CD4-positive, alpha-beta T cell treated with Interleukin-2 at 100 ng/mL for 4 hours (primary cell): ENCODE results near the gene BMP10.
A peak's percentile ranks its signal among the peaks of the same experiment; 100 is the strongest.

Experiments
- DNase-seq: peaks from one replicate; pipeline ENCODE4 v3.0.0-alpha.2; 2020; ENCODE audit warnings: low spot score

BMP10 gene

DNA sequence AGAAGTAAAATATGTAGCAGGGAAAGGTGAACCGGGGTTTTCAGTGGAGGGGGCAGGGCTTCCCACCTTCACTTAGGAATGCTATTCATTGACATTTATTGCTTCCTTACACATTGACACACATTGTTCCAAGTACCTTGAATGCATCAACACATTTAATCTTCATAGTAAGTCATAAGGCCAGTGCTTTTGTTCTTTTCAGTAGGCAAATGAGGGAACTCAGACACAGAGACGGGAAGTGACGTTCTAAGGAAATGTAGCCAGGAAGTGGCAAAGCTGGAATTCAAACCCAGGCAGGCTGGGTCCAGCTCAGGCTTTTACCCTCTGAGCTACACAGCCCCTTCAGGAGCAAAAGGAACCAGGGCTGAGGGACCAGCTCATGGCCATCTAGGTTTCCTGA, 20.7 kb downstream of the BMP10 start:
- no peak for DNase-seq

DNA sequence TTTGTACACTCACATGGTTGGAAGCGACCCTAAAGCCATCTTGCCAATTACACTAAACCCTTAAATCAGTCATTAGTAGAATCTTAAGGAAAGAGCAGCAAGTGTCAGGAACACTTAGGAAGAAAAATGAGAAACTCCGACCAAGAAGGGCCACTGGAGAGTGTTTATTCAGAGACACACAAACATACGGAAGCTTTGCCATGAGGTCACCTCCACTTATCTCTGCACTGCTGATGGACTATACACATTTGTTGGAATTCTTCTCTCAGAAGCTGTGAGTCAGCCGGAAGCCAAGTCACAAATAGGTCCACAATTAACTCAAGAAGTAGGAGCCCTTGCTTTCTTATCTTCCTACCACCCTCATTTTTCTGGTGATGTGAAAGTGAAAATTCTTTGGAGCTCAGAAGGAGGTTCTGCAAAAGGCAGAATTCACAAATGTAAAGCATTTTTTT, 21.6 kb downstream of the BMP10 start:
- no peak for DNase-seq

DNA sequence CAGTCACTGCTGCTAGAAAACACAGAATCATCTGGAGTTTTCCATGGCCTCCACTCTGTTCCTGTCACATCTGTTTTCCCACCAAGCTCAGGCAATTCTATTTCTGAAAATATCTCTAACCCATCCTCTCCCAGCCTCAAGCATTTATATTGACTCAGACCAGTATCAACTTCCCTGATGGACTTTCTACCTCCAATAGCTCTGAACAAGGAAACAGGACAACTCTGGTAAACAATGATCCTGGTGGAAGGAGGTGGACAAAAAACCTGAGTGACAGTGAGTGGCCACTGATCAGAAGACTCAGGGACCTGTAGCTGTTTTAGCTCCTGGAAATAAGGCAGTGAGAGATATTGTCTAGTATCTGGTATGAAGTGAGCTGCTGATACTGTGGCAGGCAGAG, 23.4 kb downstream of the BMP10 start:
- no peak for DNase-seq

DNA sequence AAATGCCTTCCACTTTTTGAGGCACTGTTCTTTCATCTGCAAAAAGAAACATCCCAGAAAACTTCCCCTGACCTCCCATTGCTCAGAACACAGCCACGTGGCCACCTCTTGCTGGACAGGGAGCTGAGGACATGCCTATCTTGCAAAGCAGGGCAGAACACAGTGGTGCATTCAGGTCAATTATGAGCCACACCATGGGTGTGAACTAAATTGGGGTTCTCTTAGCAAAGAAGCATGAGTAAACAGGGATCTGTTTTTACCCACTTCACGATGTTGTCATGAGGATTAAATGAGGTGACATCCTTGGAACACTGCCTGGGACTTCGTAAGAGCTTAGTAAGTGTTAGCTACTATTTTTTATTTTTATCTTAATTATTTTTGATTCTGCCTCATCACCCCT, 25.1 kb downstream of the BMP10 start:
- DNase-seq, result no peak

DNA sequence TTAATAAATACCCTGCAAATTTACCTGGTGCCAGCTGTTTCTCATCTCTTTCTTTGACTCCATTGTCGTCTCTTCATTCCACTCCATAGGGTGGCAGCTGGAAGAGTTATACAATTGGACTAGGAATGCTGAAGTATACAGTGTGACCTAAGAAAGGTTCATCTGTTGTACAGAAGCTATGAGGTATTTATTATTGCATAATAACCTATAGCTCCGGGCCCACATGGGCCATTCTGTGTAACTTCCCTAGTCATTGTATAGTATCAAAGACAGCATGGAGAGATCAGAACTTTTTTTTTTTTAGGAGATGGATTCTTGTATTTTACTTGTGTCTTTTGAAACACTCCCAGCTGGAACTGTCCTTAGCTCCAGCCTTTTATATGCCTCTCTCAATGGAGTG, 26.2 kb downstream of the BMP10 start:
- no peak for DNase-seq

DNA sequence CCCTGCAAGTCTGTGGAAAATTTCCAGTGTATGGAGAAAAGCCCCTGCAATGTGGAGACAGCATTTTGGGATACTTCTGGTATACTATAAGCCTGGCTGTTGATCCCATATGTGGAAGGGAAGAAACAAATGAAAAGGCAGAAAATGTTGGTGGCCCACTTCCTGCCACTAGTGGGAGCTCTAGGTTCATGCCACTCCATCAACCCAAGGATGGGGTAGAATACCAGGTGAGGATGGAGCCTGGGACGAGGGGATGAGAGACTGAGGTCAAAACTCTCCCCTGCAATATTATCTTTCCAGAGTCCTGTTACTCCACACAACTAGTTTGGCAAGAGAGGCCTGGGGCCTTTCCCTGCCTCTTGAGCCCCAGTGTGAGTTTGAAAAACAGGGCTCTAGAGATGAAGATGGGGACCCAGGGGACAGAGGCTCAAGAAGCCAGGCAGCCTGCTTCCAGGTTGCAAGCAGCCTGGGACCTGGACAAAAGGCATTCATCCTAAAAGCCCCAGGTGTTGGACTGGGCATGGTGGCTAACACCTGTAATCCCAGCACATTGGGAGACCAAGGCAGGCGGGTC, 31.9 kb downstream of the BMP10 start:
- DNase-seq, result peak; percentile 37

DNA sequence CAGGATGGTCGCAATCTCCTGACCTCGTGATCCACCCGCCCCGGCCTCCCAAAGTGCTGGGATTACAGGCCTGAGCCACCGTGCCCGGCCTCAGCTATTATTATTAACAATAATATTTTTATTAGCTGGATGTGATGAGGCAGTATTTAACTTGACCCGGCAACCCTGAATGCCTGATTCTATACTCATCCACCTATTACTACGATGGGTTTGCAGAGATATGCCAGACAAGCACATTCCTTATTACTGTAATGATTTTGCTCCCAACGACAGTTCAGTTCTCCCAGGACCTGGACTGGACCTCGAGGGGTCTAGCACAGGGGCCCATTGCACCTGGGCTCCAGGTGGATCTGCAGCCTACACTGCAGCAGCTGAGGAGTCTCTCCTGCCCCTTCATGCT, 32.6 kb downstream of the BMP10 start:
- no peak for DNase-seq

DNA sequence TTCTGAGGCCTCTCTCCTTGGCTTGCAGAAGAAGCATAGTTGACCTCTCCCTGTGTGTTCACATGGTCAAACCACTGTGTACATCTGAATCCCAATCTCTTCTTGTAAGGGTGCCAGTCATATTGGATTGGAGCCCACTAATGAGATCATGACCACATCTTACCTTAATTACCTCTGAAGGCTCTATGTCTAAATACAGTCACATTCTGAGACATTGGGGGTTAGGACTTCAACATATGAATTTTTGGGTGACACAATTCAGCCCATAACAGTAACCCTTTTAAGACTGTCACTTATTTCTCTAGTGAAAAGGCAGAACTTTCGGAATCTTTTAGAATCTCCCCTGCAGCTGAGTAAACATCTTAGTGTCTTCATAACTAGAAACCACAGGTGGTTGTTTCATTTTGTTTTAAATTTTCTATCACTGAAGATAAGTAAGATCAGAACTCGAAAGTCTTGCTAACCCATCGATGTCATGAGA, 33.3 kb downstream of the BMP10 start:
- DNase-seq, result no peak

DNA sequence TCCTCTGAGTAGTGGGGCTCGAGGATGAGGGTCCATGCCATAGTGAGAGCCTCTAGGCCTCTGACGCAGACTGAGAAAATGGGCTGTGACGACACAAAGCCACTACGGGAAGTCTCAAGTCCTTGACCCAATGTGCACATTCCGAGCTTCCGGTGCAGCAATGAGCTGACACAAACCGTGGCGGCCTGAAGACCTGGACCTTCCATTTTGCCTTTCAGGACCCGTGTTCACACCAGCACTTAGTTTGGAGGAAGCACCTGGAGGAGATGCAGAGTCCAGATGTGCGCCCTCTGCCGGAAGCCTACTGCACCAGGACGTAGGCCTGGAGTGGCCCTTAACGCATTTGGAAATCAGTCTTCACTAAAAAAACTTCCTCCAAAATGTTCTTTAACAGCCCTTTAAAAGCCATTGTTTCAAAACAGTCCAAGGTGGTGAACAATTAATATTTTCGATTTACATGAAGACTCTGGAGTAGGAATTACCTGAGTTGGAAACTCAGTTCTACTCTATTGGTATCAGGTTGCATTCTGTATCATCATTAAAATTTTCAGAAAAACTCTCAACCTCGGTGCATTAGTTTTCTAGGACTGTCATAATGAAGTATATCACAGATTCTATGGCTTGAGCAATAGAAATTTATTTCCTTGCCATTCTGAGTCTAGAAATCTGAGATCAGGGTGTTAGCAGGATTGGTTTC, 33.9 kb downstream of the BMP10 start:
- DNase-seq, result peak; percentile 72

DNA sequence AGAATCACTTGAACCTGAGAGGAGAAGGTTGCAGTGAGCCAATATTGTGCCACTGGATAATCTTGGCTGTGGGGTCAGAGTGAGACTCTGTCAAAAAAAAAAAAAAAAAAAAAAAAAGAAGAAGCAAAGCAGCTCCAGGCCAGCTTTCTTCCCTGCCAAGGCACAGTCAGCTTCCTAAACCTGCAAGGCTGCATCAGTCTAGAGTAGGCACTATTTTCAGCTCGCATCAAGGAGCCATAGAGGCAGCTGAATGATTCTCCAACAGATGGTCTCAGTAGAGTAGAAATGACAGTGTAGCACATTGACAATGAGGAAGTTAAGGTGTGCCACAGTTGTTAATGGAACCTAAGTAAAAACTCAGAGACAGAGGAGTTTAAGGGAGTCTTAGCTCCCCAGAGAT, 35.6 kb downstream of the BMP10 start:
- no peak for DNase-seq

DNA sequence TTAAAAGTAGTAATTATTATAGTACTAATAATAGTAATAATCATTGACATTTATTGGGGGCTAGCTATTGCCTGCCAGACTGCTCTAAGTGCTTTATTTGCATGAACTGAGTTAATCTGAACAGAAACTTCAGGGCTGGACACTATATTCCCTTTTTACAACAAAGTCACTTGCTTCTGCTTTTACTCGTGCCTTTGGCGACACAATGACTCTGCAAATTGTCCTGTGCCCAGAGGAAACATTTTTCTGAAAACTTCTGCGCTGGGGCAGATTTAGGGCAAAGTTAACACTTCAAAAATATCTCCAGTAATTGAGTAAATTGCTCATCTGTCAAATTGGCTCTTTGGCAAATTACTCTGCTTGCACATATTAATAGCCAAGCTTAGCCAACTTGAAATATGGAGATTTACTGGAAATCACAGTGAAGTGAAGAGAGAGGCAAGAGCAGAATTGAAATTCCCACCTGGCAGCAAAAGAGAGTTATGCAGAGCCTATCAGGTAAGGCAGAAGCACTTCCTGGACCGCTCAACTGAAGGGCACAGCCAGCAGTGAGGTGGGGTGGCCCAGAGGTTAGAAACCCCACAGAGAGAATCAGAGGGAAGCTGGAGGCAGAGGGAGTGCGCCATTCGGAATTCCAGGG, 36.3 kb downstream of the BMP10 start:
- DNase-seq, result no peak

DNA sequence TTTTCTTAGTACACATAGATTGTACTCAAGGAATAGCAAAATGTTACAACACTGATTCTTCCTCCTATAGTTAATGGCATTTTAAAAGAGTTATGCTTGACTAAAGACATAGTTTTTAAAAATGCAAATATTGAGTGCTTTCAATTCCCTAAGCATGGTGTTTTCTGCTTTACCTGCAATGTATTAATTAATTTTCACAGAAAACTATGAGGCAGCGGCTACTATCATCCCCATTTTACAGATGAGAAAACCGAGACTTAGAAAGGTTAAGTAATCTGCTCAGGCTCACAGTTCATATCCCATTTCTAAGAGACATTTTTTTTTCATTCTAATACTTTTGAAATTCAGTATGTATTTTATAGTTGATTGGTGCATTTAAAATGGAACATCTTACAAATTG, 38.0 kb downstream of the BMP10 start:
- no peak for DNase-seq

DNA sequence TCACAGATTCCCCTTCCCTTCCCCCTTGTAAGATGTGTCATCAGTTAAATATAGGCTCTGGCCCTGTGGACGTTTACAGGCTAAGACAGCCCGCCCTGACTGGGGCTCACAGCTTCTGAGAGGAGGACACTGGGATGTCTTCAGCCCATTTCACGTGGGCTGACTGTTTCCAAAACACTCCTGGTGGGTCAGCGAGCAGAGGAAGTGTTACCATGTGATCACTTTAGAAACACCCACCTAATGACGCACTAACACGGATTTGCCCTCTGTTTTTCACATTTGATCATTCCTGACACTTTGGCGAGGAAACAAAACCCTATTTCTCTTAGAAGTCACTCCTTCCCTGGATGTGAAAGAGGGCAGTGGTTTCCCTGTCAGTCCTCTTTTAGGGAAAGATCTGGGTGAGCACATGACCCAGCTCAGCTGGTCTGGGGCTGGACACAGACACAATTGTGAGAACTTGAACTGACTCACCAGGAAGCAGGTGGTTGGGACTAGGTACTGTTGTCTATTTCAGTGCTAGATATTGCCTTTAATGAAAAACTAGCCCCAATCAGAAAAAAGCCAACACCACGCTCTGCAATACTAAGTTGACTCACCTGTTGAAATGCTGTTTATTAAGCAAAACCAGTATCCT, 38.8 kb downstream of the BMP10 start:
- DNase-seq, result peak; percentile 47

DNA sequence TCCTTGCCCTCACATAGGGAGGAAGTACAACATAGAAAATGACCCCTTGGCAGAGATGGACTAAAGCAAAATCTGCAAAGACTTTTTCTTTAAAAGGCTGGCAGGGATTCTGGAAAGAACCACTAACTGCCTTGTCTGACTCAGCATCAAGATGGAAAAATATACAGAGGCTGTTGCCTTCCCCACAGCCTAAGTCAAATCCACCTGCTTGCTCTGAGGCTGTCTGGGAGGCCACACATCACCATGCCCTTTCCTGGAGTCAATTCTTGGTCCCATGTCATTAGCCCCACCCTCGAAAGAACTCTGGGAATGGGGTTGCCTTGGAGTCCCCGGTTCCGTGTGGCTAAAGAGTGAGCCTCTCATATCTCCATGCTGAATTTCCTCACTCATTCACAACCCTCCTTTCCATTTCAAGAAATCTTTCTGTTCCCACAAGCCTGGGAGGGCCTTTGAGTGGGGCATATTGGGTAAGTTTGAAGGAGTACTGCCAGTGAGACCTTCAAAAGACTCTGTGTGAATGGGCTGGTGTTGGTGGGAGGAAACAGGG, 39.4 kb downstream of the BMP10 start:
- DNase-seq, result no peak

DNA sequence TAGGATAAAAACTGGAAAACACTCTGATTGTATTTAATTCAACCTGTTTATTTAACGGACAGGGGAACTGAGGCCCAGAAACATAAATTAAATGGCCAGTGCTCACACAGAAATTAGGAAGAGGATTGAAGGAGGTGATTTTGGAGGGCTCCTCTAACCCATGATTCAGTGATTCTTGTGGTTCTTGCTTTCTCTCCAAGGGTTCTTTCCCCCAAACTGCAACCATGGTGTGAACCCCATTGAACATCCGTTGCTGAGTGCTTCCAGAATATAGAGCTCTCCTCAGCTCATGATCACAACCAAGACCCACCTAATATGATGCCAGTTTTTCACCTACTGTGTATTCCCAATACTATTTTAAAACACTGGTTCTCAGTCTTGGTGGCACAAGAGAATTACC, 41.4 kb downstream of the BMP10 start:
- DNase-seq, result peak; percentile 11

DNA sequence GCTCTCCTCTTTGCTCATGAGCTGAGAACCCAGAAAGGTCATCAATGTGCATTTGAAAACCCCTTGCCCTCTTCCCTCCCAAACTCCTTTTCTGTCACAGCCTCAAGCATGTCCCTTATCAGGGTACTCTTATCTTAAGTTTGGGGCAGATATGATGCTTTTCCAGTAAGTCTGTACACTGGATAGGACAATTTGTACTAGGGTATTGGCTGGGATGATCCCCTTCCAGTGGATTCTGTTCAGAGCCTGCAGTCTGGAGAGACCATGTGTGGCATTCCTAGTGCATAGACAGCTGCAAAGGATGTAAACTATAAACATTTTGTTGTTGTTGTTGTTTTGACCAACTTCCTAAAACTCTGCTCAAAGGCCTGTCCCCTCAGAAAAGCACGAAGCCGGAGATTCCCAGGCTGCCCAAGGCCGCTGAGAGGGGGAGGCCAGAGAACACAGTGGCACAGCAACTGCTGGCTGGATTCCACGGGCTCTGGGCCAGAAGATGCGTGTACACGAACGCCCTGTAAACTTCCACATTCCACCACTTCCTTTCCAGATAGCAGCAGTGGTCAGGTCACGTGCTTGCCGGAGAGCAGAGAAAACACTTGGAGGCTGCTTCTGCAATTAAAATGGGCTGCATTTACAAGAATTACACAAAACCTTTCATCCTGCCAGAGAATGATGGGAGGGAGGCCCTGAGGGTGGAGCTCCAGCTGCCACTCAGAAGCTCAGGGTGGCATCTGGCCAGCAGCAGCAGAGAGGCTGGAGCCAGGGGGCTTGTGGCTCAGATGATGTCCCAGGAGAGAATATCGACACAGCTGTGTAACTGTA, 42.1 kb downstream of the BMP10 start:
- DNase-seq, result peak; percentile 73

DNA sequence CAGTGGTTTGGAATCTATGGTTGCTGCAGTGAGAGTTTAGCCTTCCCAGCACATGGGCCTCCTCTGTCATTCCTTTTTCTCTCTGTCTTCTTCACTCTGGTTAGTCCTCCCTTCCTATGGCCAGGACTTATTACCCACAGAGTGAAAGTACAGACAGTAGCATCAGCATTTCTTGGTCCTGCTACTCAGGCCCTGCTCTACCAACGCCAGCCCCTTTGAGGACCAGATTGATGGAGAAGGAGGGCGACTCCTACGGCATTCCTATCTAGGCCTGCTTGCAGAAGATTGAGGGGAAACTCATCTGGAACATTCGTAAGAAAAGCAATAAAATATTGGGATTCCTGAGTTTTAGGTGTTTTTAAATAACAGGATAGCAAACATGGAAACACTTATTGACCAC, 43.5 kb downstream of the BMP10 start:
- no peak for DNase-seq

DNA sequence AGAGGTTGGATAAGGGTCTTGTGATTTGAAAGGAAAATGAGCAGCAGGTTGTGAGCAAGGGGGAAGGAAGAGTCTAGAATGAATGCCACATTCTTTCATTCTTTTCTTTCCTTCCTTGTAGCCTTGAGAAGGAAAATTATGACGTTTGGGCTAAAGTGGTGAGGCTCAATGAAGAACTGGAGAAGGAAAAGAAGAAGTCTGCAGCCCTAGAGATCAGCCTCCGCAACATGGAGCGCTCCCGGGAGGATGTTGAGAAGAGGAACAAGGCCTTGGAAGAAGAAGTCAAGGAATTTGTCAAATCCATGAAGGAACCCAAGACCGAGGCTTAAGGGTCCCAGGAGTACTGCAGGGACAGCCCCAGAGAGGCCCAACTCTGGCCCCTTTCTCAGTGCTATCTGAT, 45.3 kb downstream of the BMP10 start:
- no peak for DNase-seq

DNA sequence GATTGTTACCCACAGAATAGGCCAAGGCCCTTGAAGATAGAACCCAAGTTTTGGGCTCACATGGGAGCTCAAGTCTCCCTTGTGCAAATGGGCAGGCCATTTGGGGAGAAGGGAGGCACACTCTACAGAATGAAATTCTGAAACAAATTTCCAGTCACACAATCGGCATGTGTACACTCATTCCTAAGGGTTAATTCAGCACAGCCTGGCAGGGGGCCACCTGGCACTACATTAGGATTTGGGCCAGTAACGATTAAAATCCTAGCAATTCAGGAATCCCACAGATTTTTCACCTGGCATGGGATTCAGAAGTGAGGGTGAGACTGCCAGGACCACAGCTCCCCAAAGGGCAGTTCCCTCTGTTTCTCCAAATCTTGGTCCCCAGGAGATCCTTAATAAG, 46.4 kb downstream of the BMP10 start:
- DNase-seq, result no peak

DNA sequence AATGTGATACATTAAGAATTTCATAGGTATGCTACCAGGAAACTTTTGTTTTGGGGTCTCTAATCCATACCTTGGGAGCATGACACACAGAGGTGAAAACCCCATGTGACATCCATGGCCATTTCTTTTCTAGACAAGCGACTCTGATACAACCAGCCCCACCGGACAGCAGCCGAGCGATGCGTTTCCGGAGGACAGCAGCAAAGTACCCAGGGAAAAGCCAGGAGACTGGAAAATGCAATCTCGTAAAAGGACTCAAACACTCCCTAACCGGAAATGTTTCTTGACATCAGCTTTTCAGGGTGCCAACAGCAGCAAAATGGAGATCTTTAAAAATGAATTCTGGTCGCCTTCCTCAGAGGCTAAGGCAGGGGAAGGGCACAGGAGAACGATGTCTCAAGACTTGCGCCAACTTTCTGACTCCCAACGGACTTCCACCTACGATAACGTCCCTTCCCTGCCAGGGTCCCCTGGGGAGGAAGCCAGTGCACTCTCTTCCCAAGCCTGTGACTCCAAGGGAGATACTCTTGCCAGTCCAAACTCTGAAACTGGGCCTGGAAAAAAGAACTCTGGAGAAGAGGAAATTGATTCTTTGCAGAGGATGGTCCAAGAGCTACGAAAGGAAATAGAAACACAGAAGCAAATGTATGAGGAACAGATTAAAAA, 48.9 kb downstream of the BMP10 start:
- DNase-seq, result no peak

DNA sequence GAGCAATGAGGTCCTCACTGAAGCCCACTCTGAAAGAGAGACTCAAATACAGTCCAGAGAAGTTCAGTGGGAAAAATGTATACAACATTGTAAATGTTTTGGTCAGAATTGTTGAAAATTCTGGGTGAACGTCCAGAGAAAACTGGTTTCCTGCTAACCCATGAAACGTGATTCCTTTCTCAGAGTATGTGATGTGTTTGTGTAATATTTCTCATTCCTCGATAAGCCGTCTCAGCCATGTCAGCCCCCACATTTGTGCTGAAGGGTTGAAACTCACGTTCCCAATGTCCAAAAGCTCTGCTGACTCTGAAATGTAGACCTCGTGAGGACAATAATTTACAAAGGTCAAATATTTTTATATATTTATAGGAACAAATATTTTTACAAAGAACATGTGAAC, 51.6 kb downstream of the BMP10 start:
- no peak for DNase-seq
